Cardiac muscle cell (in vitro differentiated cells and primary cell): ENCODE data around the gene CFAP46. TPM values are rescaled to one million over a fixed set of nuclear protein-coding genes. Genes with fewer than 3 reads are reported as not detected.

Experiments used
- DNase-seq, 2 donors: peaks; one replicate each; pipeline versions ENCODE4 v3.0.0 to v3.0.0-alpha.2; 2010 to 2017; ENCODE audit warnings: low read depth in 1 of 2, low spot score in 1 of 2
- H3K27ac ChIP-seq: fragments of 200-600 bp; sonication (generic); 2 replicates; pipeline ENCODE4 v1.5.1; 2016
- H3K27me3 ChIP-seq: fragments of 200-600 bp; sonication (generic); 2 replicates; pipeline ENCODE4 v1.6.0; 2016; ENCODE audit warnings: control low read depth
- H3K36me3 ChIP-seq: fragments of 200-600 bp; sonication (generic); 2 replicates; pipeline ENCODE4 v1.5.1; 2016; ENCODE audit warnings: control low read depth
- H3K4me1 ChIP-seq: fragments of 200-600 bp; sonication (generic); 2 replicates; pipeline ENCODE4 v1.8.1; 2017; ENCODE audit warnings: low read depth, mild to moderate bottlenecking, mixed run types
- H3K4me3 ChIP-seq: fragments of 200-600 bp; sonication (generic); 2 replicates; pipeline ENCODE4 v1.5.1; 2016; ENCODE audit warnings: mild to moderate bottlenecking
- H3K9me3 ChIP-seq: fragments of 200-600 bp; sonication (generic); 2 replicates; pipeline ENCODE4 v1.5.1; 2017; ENCODE audit warnings: low read depth, mild to moderate bottlenecking, control low read depth
- CTCF ChIP-seq: IDR thresholded peaks from 2 replicates; pipeline ENCODE4 v1.5.1; 2012; ENCODE audit warnings: low read depth, mild to moderate bottlenecking, low read length
- polyA plus RNA-seq: library from polyadenylated mRNA; unstranded; fragments of >200 nt; fragmentation: Nextera tagmentation; extraction: Ambion mirVana; gene quantifications from 2 replicates; pipeline ENCODE4 v1.2.1, GENCODE V29; 2016
- total RNA-seq: library from RNA; depleted of rRNA; stranded (reverse); fragments of >200 nt; gene quantifications from 2 replicates; pipeline ENCODE4 v1.2.3, GENCODE V29; 2016

The CFAP46 gene
- total and polyA plus RNA-seq, 2 experiments from 2014 or later, result 2.8 to 4.5 TPM

- no peak for TF ChIP-seq CTCF
- no peak overlapping the region for H3K27ac ChIP-seq
- no peaks in the 10 kb centered on the region for H3K36me3 ChIP-seq
- no peak overlapping the region for H3K4me3 ChIP-seq
- no peaks in the 10 kb centered on the region for H3K9me3 ChIP-seq
- H3K4me1 ChIP-seq, result no peaks in the 10 kb centered on the region
- peaks cover 4% of the 10 kb centered on the region for H3K27me3 ChIP-seq
- no peak for DNase-seq
These were observed 35.4 kb upstream of the CFAP46 start for GRCh38 chr10:132977807-132978206.

- Histone ChIP-seq H3K27me3 (peaks cover 4% of the 10 kb centered on the region), H3K4me1 (no peaks in the 10 kb centered on the region), H3K4me3 (no peak overlapping the region), H3K27ac (no peak overlapping the region), H3K36me3 (no peaks in the 10 kb centered on the region), H3K9me3 (no peaks in the 10 kb centered on the region)
- DNase-seq, result no peak
- TF ChIP-seq CTCF, result no peak
These were observed 34.7 kb upstream of the CFAP46 start for GRCh38 chr10:132977076-132977475.

GRCh38 chr10:132975831-132976682 is 33.7 kb upstream of the CFAP46 start:
- Histone ChIP-seq H3K27me3 (peaks cover 4% of the 10 kb centered on the region), H3K27ac (no peak overlapping the region)

GRCh38 chr10:132974886-132975830 is 32.8 kb upstream of the CFAP46 start:
- Histone ChIP-seq H3K27ac (no peak overlapping the region), H3K36me3 (no peaks in the 10 kb centered on the region), H3K27me3 (peaks cover 4% of the 10 kb centered on the region), H3K4me1 (peaks cover 2% of the 10 kb centered on the region), H3K4me3 (no peak overlapping the region), H3K9me3 (no peaks in the 10 kb centered on the region)
- TF ChIP-seq CTCF, result no peak
- peak in 1 of 2 donors; percentile 74 for DNase-seq

More at GRCh38 chr10:132975831-132976682, 33.7 kb upstream of the CFAP46 start:
- TF ChIP-seq CTCF, result no peak
- DNase-seq, result no peak
- no peaks in the 10 kb centered on the region for H3K9me3 ChIP-seq
- peaks cover 1% of the 10 kb centered on the region for H3K4me1 ChIP-seq
- no peaks in the 10 kb centered on the region for H3K36me3 ChIP-seq
- H3K4me3 ChIP-seq, result no peak overlapping the region

GRCh38 chr10:132974249-132974796 is 32.0 kb upstream of the CFAP46 start:
- no peak for DNase-seq
- Histone ChIP-seq H3K9me3 (no peaks in the 10 kb centered on the region), H3K27ac (no peak overlapping the region), H3K36me3 (no peaks in the 10 kb centered on the region), H3K27me3 (peaks cover 4% of the 10 kb centered on the region), H3K4me1 (peaks cover 2% of the 10 kb centered on the region), H3K4me3 (no peak overlapping the region)
- TF ChIP-seq CTCF, result no peak
